ENCODE results near the gene RNF213.
"Not testable (repeated sequence)": the region's sequence is repeated elsewhere in the genome, so short reads cannot be mapped to it uniquely, and the experiment has no call there.

RNF213 gene

DNA sequence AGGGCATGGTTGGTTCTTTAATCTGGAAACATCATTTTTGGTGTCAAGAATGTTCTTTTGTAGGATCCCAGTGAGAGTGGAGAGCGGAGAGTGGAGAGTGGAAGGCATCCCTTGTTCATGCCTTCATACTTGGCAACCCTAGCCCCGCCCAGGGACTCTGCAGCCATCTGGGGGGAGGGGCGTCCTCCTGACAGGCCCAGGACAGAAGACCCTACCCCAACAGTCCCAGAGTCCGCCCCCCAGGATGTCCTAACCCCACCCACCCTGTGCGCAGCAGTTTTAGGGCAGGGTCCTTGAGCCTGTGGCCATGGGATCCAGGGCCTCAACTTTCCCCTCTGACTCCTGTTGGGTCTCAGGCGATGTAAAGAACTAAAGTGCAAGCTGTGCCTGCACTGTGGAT, 36.0 kb upstream of the RNF213 start:
- no peak for DNase-seq

DNA sequence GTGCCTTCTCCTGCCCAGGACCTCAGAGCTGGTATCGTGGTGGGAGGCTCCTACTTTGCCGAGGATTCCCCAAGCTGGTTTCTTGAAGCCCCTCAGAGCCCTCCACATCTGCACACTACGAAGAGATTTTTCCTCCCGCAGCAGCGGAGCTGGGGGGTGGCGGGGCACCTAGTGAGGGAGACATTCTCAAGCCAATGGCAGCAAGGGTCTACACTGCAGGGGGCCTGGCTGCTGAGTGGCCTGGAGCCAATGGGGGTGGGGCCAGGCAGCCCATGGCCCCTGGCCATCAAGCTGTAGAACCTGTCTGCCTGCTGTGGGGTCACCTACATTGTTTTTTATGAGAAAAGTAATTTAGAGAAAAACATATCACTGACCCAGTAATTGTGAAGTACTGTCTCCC, 35.4 kb upstream of the RNF213 start:
- DNase-seq = no peak

DNA sequence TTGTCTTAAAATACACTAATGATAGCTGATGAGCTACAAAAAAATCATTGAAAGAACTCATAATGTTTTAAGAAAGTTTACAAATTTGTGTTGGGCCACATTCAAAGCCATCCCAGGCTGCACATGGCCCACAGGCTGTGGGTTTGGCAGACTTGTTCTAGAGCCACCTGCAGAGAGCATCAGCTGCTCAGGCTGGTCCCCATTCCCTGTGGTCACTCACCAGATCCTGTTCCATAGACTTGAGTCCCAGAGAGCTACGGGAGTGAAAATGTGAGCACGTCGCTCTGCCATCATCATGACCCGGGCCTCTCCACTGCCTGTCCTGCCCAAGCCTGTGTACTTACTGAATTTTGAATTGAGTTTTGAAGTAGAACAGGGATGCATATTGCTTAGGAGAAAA, 33.5 kb upstream of the RNF213 start:
- no peak for DNase-seq

DNA sequence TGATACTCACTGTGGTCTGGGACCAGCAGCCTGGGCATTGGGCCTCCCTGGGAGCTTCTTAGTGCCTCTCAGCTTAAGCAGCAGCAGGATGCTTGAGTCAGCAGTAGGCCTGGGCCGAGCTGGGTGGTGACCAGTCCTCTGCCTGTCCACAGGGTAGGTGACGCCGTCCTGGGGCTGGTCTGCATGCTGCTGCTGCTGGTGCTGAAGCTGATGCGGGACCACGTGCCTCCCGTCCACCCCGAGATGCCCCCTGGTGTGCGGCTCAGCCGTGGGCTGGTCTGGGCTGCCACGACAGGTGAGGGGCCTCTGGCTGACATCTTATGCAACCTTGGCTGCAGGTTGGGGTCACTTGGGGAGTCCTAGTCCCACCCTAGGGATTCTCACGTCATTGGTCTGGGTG, 33.0 kb upstream of the RNF213 start:
- no peak for DNase-seq

DNA sequence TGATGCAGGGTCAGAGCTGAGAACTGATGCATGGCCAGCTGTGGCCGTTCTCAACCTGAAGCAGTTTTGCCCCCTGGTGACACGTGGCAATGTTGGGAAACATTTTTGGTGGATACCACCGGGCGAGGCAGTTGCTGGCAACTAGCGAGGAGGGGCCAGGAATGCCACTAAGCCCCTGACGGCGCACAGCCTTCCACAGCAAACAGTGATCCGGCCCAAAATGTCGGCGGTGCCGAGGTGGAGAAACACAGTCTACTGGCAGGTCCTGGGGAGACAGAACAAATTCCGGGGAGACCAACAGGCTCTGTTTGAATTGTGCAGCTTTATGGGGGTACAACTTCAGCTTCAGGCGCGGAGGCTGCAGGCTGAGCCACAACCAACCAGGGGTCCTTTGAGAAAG, 32.2 kb upstream of the RNF213 start:
- DNase-seq = no peak

DNA sequence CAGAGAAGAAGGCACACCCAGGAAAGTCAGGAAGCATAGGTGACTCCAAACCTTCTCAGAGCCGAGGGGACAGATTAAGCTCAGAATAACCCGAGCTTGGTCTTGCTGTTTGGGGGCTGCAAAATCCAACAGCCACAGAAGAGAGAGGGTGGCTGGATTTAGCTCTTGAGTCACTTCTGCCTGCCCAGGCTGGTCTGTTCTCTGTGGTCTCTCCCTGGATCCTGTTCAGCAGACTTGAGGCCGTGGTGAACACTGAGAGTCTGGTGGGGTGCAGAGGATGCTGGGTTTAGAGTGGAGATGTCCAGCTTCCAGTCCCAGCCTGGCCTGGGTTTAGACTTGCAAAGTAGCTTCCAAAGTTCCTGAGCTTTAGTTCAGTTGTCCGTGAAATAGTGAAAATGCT, 31.6 kb upstream of the RNF213 start:
- no peak for DNase-seq

DNA sequence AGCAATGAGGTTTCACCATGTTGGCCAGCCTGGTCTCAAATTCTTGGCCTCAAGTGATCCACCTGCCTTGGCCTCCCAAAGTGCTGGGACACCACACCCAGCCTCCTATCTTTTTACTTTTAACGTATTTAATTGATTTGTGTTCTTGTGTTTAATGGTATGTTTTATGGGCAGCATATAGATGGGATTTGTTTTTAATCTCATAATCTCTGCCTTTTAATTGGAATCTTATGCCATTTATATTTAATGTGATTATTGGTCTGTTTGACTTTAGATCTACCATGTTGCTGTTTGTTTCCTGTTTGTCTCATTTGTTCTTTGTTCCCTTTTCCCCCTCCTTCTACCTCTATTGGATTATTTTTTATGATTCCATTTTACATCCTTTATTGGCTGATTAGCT, 28.2 kb upstream of the RNF213 start:
- DNase-seq = no peak

DNA sequence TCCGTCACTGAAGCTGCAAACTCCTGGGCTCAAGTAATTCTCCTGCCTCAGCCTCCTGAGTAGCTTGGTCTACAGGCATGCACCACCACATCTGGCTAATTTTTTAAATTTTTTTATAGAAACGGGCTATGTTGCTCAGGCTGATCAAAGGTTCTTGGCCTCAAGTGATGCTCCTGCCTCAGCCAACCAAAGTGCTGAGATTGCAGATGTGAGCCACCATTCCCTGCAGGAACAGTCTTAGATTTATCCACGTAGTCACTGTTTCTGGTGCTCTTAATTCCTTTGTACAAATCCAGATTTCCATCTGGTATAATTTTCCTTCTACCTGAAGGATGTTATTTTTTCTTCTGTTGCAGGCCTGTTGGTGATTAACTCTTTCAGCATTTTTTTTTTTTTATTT, 27.4 kb upstream of the RNF213 start:
- DNase-seq = no peak

DNA sequence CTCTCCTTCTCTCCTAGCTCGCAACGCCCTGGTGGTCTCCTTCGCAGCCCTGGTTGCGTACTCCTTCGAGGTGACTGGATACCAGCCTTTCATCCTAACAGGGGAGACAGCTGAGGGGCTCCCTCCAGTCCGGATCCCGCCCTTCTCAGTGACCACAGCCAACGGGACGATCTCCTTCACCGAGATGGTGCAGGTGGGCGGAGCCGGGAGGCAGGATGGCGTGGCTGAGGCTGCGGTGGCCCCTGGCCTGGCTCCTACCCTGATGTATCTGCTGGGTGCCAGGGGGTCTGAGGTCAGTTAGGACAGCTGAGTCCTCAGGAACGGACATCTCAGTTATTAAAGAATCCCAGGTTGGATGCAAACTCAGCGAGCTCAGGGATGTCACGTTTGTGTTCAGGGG, 23.7 kb upstream of the RNF213 start:
- no peak for DNase-seq

DNA sequence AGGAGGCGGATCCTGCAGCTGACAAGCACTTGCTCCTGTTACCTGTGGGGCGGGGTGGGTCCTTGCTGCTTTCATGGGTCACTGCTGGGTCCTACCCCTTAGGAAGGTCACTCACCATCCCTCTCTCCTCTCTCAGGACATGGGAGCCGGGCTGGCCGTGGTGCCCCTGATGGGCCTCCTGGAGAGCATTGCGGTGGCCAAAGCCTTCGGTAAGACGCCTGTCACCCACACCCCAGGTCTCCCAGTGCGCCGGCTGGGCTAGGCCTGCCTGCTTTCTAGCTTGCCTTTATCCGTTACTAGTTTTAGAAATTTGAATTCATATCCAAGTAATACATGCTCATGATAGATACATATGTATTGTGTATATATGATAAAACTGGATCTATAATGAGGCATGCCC, 23.3 kb upstream of the RNF213 start:
- no peak for DNase-seq

DNA sequence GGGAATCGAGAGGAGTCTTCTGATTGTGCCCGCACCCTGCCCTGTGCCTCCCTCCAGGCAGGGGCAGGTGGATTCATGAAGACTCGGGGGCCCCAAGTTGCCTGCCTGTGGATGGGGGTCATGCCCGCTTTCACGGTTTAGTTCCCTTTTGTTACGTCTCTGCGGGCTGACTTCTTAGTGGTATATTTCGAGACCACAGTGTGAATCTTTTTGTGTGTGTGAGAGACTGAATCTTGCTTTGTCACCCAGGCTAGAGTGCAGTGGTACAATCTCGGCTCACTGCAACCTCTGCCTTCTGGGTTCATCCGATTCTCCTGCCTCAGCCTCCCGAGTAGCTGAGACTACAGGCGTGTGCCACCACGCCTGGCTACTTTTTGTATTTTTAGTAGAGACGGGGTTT, 18.1 kb upstream of the RNF213 start:
- DNase-seq = no peak

DNA sequence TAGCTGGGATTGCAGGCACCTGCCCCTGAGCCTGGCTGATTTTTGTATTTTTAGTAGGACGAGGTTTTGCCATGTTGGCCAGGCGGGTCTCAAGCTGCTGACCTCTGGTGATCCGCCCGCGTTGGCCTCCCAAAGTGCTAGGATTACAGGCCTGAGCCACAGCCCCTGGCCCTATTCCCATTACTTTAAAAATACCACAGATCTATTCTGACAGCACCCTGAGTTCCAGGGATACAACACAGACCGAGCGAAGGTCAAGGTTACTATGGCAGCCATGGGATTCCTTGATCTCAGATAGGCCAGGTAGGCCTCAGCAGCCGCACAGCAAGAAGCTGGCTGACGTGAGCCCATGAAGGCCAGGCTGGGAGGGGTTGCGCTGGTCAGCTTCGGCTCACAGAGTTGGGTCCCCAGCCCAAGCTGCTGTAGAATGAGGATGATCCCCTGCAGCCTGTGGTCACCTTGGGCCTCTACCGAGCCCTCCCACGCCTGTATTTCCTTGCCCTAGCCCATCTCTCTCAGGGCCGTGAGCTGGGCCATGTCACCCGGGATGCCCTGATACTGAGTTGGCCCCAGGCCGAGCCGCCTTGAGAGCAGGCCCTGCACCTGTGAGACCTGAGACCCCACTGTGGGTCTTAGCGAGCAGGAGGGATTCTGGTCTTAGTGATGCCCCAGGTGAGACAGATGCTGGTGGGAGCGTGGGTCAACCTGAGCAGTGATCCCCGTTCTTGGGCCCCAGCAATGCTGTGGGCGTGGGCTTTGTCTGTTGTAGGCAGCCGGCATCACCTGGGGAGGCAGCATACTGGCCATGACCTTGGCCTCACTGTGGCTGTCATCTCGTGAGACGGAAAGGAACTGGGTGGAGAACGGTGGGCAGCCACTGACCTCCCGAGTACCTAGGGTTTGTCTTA, 16.9 kb upstream of the RNF213 start:
- no peak for DNase-seq

DNA sequence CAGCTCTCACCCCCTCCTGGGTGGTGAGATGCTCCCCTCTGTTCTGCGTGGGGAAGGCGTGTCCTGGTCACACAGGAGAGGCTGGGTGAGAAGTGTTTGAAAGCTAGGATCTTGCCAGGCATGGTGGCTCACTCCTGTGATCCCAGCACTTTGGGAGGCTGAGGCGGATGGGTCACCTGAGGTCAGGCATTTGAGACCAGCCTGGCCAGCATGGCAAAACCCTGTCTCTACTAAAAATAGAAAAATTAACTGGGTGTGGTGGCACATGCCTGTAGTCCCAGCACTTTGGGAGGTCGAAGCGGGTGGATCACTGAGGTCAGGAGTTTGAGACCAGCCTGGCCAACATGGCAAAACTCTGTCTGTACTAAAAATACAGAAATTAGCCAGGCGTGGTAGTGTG, 16.2 kb upstream of the RNF213 start:
- not testable (repeated sequence) for DNase-seq

DNA sequence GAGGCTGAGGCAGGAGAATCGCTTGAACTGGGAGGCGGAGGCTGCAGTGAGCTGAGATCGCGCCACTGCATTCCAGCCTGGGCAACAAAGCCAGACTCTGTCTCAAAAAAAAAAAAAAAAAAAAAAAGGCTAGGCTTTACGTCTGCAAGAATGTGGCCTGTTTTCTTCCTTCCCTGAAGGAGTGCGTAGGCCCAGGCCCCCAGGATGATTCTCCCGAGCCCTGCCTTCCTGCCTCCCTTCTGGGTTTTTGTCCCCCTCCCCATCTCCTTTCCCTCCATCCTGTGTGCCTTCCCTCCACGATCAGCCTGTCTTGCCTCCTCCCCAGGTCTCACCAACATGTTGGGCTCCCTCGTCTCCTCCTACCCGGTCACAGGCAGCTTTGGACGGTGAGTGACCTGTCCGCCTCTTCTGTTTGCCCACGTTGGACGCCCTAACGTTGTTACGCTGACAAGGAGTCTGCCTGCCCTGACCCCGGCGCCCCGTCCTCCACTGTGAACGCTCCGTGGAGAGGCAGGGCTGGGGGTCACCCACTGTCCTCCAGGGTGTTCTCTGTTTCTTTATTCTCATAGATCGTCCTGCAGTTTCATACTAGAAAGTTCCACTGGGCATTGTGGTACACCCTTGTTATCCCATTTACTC, 15.7 kb upstream of the RNF213 start:
- DNase-seq = no peak

DNA sequence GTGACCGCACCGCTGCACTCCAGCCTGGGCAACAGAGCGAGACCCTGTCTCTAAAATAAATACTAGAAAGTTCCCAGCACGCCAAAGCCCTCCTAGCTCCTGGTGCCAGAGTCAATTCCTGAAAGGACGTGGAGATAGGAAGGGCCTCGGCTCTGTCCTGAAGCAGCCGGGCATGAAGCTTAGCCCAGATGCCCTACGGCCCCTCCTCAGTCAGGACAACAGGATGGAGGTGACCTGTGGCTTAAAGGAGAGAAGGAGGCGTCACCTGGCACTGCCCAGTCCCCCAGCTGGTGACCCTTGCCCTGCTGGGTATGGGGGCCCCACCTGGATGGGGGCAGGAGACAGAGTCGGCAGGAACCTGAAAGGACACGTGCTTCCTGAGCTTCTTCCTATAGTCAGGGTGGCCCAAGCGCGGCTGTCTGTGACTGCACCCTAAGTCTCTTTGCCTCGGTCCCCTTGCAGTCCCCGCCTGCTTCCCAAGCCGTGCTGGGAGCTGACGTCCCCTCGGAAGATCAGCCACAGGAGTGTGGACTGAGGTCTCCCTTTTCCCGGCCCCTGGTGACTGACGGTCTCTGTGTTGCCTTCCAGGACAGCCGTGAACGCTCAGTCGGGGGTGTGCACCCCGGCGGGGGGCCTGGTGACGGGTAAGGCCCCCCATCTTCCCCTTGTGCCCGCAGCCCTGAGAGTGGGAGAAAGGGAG, 14.9 kb upstream of the RNF213 start:
- no peak for DNase-seq

DNA sequence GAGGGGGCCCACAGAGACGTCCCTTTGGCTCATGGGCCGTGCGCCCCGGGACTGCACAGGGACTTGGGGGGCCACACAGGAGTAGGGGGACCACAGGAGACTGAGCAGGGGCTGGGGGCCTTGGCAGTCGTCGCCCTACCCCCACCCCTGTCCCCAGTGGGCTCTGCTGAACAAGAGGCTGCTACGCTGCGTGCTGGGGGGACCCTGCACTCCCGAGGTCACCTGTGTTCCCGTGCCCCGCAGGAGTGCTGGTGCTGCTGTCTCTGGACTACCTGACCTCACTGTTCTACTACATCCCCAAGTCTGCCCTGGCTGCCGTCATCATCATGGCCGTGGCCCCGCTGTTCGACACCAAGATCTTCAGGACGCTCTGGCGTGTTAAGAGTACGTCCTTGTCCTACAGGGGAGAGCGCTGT, 14.4 kb upstream of the RNF213 start:
- DNase-seq = no peak

DNA sequence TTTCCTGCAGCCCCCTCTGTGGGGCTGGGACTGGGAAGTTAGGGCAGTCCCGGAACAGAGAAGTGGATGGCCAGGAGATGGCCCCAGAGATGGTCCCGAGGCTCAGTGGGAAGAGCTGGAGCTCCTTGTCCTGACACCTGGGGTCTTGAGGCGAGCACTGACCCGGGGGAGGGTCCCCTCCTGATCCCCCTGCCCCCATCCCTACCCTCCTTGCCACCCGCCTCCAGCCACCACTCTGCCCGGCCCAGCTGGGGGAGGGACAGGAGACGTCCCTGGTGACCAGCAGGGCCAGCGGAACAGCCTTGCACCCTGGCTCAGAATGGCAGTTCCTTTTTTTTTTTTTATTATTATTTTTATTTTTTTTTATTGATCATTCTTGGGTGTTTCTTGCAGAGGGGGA, 13.9 kb upstream of the RNF213 start:
- no peak for DNase-seq

DNA sequence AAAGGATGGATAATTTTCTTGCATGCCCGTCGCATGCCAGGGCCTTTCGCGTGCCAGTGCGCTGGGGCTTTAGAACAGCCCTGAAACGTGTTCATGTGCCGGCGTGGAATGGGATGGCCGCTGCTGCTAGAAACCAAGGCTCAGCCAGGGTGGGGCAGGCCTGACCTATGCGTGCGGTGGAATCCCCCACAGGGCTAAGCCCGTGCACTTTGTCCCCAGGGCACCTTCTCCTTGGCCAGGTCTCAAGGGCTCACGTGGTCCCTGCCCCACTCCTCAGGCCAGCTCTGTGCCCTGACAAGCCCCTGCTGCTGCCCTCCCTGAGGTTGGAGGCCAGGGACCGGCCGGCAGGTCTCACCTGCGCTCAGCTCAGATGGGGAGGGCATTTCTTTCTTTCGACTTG, 13.1 kb upstream of the RNF213 start:
- no peak for DNase-seq

DNA sequence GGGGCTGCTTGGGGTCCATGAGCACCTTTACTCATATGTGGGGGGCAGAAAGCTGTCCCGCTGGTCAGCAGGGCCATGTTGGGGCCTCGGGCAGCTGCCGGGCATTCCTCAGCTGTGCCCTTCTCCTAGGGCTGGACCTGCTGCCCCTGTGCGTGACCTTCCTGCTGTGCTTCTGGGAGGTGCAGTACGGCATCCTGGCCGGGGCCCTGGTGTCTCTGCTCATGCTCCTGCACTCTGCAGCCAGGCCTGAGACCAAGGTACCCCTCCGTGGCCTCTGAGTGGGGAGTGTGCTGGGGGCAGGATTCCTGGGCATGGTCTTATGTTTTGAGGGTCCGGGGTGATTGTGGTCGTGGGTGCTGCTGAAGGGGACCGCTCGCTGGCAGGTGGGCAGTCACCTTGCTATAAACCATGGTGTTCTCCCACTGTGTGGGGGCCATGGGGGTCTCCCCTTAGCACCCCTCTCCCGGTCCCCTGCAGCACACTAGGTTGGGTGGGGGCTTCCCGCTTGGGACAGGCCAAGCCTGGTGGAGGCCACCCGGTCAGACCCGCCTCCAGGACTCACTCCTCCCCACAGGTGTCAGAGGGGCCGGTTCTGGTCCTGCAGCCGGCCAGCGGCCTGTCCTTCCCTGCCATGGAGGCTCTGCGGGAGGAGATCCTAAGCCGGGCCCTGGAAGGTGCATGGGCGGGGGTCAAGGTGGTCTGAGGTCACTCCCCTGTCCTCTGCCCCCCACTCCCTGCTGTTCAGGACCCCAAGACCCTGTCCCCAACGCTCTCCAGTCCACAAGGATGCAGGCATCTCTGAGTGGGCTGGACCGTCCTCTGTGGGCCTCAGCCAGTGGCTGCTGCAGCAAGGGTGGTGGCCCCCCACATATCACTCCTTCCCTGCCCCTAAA, 12.4 kb upstream of the RNF213 start:
- no peak for DNase-seq

DNA sequence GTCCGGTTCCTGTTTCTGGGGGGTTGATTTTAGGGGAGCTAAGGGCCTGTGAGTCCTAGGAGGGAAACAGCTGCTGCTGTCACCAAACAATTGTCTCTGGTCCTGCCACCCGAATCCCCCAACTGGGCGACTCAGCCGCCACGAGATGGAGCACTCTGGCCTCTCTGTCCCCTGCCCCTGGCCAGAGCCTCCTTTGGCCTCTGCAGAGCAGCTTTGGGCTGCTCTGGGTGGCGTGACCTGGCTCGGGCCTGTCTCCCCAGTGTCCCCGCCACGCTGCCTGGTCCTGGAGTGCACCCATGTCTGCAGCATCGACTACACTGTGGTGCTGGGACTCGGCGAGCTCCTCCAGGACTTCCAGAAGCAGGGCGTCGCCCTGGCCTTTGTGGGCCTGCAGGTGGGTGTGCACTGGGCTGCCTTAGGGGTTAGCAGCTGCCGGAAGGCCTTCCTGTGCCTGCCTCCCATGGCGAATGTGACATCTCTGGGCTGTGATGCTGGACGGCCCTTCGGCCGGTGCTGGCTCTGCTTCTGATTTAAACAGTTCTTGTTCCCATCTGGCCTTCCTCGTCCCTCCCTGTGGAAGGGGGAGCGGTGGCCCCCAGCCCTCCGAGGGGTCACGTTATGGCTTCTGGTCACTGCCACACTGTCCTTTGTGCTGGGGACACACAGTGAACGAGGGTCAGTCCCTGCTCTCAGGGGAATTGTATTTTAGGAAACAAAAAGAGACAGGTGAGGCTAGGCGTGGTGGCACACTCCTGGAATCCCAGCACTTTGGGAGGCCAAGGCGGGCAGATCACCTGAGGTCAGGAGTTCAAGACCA, 11.6 kb upstream of the RNF213 start:
- no peak for DNase-seq

DNA sequence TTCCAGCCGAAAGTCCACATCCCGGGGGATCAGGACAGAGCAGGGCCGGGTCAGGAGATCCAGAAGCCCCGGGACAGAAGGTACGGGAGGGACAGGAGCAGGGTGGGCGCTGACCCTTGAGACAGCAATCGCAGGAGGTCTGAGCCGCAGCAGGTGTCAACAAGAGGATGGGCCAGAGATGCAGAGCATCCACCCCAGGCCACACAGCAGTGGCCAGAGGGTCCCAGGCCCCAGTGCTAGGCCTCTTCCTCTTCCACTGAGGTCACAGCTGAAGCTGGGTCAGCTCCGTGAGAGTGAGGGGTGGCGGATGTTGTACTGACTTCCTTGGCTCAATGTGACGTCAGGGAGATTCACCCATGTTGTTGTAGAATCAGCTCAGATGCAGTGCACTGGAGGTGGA, 8.7 kb upstream of the RNF213 start:
- DNase-seq = no peak

DNA sequence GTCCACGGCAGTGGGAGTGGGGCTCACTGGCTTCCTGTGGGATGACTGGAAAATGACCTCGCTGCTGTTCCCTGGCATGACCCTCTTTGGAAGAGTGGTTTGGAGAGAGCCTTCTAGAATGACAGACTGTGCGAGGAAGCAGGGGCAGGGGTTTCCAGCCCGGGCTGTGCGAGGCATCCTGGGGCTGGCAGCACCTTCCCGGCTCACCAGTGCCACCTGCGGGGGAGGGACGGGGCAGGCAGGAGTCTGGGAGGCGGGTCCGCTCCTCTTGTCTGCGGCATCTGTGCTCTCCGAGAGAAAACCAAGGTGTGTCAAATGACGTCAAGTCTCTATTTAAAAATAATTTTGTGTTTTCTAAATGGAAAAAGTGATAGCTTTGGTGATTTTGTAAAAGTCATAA, 7.8 kb upstream of the RNF213 start:
- DNase-seq = peak; percentile 48
